Femur (tissue), 1 donor: ENCODE measurements around the gene RAB9B.

Experiments used
- DNase-seq: peaks from one replicate; pipeline ENCODE4 v3.0.0-alpha.2; 2017

The RAB9B gene

GRCh38 chrX:103806862-103807474 lies 25.1 kb downstream of the RAB9B start:
- no peak for DNase-seq

DNA sequence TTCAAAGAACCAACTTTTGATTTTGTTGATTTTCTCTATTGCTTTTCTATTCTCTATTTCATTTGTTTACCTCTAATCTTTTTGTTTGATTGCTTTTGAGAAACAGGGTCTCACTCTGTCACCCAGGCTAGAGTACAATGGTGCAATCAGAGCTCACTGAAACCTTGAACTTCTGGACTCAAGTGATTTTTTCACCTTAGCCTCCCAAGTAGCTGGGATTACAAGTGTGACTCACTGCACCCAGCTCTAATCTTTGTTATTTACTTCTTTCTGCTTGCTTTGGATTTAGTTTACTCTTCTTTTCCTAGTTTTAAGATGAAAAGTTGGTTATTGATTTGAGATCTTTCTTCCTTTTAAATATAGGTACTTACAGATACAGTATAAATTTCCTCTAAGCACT lies 26.2 kb downstream of the RAB9B start:
- DNase-seq = no peak

DNA sequence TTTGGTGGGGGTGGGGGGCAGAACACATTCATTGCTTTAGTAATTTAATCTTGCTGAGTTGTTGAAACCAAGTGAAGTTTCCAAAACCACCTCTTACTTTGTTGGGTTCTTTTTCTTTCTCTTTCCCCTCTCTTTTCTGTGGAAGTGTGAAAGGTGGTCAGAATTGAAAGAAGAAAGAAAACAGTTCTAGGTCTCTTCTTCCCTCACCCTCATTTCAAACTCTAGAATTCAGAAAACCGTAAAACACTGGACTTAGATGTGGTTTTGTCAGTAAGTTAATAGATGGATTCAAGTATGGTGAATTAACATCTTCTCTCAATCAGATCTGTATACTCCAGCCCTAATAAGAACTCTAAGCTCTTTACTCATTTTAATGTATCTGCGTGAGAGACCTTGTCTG lies 31.7 kb downstream of the RAB9B start:
- DNase-seq = no peak

DNA sequence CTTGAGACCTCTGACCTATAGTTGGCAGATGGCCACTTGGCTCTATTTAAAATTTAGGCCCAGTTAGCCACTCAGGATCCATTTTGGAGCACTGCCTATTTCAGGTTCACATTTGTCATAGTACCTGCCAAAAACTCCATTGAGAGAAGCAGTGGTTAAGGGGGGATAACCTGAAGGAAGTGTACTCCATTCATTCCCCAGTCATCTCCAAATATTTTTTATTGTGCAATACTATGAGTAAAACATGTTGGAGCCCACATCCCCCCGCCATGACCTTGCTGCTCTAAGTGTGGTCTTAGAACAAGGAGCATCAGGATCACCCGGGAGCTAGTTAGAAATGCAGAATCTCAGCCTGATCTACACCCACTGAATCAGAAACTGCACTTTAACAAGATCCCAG lies 34.4 kb downstream of the RAB9B start:
- DNase-seq = no peak

- DNase-seq = no peak
Measured at GRCh38 chrX:103794119-103794518, 37.9 kb downstream of the RAB9B start.

DNA sequence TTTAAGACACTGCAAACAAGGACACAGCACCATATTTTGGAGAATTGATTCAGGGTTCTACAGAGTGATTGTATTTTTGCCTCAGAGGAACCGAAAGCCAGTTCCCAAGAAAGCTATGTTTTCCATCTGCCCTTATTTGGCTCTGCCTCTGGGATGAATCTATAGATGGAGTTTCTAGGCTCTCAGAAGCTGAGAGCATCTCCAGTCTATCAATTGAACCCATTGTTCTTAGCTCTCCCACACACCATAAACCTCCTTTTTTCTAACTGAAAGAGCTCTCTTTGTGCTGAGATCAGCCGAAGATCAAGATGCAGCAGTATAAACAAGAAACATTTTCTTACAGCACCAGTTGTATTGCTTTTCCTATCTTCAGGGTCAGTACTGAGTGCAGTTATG lies 38.5 kb downstream of the RAB9B start:
- DNase-seq = no peak

- DNase-seq = no peak
Measured at GRCh38 chrX:103792916-103793544, 39.0 kb downstream of the RAB9B start.

DNA sequence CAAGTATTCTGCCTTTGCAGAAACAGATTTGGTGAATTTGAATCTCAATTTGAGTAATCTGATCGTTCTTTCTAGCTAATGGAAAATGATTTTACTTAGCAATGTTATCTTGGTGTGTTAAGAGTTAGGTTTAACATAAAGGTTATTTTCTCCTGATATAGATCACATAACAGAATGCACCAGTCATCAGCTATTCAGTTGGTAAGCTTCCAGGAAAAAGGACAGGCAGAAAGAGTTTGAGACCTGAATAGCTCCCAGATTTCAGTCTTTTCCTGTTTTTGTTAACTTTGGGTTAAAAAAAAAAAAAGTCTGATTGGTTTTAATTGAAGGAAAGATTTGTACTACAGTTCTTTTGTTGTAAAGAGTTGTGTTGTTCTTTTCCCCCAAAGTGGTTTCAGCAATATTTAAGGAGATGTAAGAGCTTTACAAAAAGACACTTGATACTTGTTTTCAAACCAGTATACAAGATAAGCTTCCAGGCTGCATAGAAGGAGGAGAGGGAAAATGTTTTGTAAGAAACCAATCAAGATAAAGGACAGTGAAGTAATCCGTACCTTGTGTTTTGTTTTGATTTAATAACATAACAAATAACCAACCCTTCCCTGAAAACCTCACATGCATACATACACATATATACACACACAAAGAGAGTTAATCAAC lies 40.1 kb downstream of the RAB9B start:
- no peak for DNase-seq

DNA sequence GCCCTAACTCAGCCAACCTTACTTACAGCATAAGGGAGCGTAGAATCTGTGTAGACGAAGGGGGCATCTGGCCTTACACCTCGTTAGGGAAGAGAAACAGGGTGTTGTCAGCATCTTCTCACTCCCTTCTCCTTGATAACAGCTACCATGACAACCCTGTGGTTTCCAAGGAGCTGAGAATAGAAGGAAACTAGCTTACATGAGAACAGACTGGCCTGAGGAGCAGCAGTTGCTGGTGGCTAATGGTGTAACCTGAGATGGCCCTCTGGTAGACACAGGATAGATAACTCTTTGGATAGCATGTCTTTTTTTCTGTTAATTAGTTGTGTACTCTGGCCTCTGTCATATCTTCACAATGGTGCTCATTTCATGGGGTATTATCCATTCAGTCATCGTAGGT lies 40.8 kb downstream of the RAB9B start:
- no peak for DNase-seq

GRCh38 chrX:103789004-103789403 lies 43.1 kb downstream of the RAB9B start:
- no peak for DNase-seq

GRCh38 chrX:103783971-103784370 lies 48.1 kb downstream of the RAB9B start:
- peak; percentile 65 for DNase-seq

DNA sequence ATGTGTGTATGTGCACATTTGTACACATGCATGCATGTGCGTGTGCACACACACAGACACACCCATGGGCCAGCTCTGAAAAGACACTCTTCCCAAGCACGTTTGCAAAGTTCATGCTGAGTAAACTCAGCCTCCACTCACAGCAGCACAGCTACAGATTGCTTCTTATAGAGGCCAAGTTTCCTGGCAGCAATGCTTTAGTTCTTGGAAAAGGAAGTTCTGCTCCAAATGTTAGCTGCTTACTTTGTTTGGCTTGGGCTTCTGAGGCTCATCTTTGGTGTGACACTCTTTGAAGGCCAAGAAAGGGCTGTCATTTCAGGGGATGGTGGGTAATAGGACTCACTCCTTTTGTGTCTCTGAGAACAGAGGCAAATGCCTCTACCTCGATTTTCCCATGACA lies 48.9 kb downstream of the RAB9B start:
- DNase-seq = peak; percentile 47

DNA sequence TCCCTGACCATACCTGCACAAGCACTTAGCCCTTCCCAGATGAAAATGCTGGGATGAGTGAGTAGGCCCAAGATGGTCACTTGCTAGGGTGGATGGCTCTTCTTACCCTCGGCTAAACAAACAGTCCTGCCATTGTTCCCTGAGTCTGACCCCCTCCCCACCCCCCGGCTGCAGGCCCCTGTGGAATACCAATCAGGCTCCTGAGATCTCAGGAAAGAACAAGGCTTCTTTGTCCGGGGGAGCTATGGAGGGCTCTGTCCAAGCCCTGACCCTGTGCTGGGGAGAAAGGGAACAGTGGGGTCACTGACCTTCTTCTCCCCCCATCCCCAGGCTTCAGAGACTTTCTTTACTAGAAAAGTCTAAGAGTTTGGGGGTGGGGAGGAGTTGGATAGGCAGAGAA lies 49.4 kb downstream of the RAB9B start:
- no peak for DNase-seq

DNA sequence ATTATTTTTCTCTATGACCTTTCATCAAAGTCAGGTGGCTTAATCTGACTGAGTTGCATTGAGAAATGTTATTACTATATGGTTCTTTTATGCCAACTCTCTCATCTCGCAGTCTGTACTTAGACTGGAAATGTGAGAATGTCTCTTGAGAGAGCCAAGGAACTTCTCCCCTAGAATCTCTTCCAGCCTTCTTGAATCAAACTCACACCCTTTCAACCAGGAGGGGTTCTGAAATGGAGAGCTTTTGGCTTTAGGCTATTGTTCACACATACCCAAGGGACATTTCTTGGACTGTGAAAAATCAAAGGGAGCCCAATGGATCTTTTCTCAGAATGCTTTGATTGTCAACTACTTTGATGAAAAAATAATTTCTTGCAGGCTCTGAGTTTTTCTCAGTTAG lies 50.4 kb downstream of the RAB9B start:
- no peak for DNase-seq

- no peak for DNase-seq
Measured at GRCh38 chrX:103781062-103781402, 51.0 kb downstream of the RAB9B start.

GRCh38 chrX:103780336-103781061 lies 51.6 kb downstream of the RAB9B start:
- DNase-seq = no peak

- DNase-seq = peak; percentile 57
Measured at GRCh38 chrX:103779141-103779789, 52.8 kb downstream of the RAB9B start.

GRCh38 chrX:103776546-103776945 lies 55.5 kb downstream of the RAB9B start, which contains the start of gene PLP1:
PLP1 (plus strand) TSS chrX:103776840; CDS start chrX:103776996, 156 bp downstream.
- DNase-seq = peak; percentile 50

DNA sequence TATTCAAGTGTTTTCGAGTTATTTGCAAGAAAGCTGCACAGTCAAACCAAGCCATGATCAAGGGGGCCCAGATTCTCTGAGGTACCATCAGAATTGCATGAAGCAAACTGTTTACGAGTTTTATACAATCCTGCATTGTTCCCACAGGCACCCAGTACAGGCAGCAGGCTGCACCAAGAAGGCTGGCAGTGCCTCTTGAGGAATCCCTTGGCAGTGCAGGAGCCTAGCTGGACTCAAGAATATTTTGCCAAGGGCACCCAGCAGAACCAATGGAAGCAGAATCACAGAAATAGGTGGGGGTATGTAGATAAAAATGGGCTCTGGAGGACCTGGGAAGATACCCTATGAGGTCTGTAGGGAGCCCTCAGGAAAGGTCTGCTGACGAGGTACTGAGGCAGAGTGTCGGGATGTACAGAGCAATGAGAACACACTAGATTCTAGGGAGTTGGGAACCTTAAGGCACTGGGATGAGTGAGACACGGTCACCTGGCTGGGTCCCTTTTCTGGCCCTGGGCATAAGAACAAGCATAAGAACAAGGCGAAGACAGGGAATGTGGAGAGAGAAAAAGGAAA lies 57.9 kb downstream of the RAB9B start:
- DNase-seq = no peak

DNA sequence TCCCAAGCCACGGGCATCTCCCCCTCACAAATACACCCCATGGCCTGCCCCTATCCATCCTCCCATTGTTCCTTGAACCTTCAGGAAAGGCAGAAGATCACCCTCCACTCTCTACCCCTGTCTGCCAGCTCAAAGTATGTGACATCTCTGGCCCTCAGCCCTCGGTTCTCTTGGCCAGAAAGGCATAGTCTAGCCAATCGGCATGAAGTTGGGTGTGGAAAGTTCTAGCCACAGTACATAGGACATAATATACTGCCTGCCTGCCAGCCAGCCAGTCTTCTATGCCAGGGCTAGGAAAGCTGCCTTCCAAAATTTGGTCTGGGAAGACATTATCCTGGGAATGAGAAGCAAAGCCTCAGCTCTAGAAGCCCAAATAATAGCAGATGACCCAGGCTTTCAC lies 58.6 kb downstream of the RAB9B start:
- no peak for DNase-seq
